BE2C (cell line): ENCODE measurements around the gene TTC28.

ENCODE experiments used
- DNase-seq: peaks from one replicate; pipeline ENCODE4 v3.0.0-alpha.2; 2020
- H3K27me3 ChIP-seq: fragments of 250-450 bp; sonication (Bioruptor Pico); 2 replicates; pipeline ENCODE4 v1.5.1; 2020; ENCODE audit warnings: mild to moderate bottlenecking
- H3K36me3 ChIP-seq: fragments of 250-450 bp; sonication (Bioruptor Pico); 2 replicates; pipeline ENCODE4 v1.5.1; 2020; ENCODE audit warnings: mild to moderate bottlenecking
- H3K4me1 ChIP-seq: fragments of 250-450 bp; sonication (Bioruptor Pico); 2 replicates; pipeline ENCODE4 v1.5.1; 2020
- H3K4me3 ChIP-seq: 2 replicates; pipeline ENCODE4 v1.5.1; 2011; ENCODE audit warnings: low read depth, low read length
- H3K9me3 ChIP-seq: fragments of 250-450 bp; sonication (Bioruptor Pico); 2 replicates; pipeline ENCODE4 v1.5.1; 2020
- CTCF ChIP-seq: IDR thresholded peaks from 2 replicates; pipeline ENCODE4 v1.5.1; 2012; ENCODE audit warnings: mild to moderate bottlenecking, low read depth, low read length

Gene TTC28

DNA sequence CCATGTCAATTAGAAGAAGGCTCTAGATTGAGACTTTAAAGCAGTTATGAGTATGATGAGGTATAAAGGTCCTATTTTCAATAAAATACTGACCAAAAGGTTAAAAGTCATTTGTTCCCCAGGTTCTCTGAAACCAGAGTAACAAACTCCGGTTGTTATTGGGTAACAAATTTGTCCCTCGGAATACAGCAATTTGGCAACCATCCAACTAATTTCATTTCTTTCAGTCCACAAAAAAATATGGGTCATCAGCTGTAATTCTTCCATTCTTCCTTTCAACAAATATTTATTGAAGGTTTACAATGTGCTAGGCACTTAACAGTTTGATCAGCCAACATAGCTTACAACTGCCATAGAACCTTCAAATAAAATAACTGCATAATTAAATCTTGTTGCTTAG is 79.9 kb downstream of the TTC28 start:
- Histone ChIP-seq H3K36me3 (no peaks in the 10 kb centered on the region), H3K27me3 (no peaks in the 10 kb centered on the region), H3K9me3 (no peaks in the 10 kb centered on the region), H3K4me1 (peaks cover 9% of the 10 kb centered on the region), H3K4me3 (no peak overlapping the region)
- no peak for DNase-seq
- TF ChIP-seq CTCF, result no peak

GRCh38 chr22:28597665-28598064 is 82.0 kb downstream of the TTC28 start:
- Histone ChIP-seq H3K9me3 (no peaks in the 10 kb centered on the region), H3K27me3 (no peaks in the 10 kb centered on the region), H3K4me1 (peaks cover 13% of the 10 kb centered on the region), H3K4me3 (no peak overlapping the region), H3K36me3 (no peaks in the 10 kb centered on the region)
- DNase-seq, result no peak
- no peak for TF ChIP-seq CTCF

DNA sequence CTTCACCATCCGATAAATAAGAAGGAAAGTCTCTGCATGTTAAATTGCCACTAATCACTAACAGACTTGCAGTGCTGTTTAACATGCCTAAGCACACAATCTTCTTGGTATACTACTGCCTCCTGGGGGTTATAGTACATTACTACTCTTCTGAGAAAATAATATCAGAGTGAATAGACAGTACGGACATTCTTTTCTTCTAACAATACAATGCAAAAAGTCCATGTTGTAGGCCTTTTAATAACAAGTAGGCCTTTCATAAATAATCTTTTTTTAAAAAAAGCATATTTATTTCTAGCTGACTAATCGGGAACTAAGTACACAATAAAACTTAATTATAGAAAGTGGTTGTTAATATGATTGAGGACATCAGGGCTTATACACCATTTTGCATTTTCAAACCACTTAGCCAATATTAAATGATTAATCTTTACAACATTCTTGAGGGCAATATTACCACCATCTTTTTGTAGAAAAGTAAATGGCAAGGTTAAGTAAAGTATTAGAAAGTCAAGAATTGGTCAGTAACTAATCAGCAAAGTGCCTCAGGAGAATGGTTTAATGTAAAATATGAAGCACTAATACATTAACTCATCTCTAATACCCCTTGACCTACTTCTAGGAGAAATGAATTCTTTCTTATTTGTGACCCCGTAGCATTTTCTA is 84.7 kb downstream of the TTC28 start:
- H3K9me3 ChIP-seq, result no peaks in the 10 kb centered on the region
- no peak overlapping the region for H3K4me3 ChIP-seq
- TF ChIP-seq CTCF, result peak; percentile 77
- H3K4me1 ChIP-seq, result peaks cover 13% of the 10 kb centered on the region
- no peaks in the 10 kb centered on the region for H3K36me3 ChIP-seq
- H3K27me3 ChIP-seq, result no peaks in the 10 kb centered on the region
- no peak for DNase-seq

- no peaks in the 10 kb centered on the region for H3K27me3 ChIP-seq
- H3K9me3 ChIP-seq, result no peaks in the 10 kb centered on the region
- no peak for TF ChIP-seq CTCF
- no peak overlapping the region for H3K4me3 ChIP-seq
- no peaks in the 10 kb centered on the region for H3K36me3 ChIP-seq
- DNase-seq, result no peak
- peaks cover 13% of the 10 kb centered on the region for H3K4me1 ChIP-seq
These were observed 85.4 kb downstream of the TTC28 start for GRCh38 chr22:28594076-28594796.

- Histone ChIP-seq H3K9me3 (no peaks in the 10 kb centered on the region), H3K4me3 (no peak overlapping the region), H3K27me3 (no peaks in the 10 kb centered on the region), H3K36me3 (no peaks in the 10 kb centered on the region), H3K4me1 (peaks cover 13% of the 10 kb centered on the region)
- no peak for TF ChIP-seq CTCF
- DNase-seq, result no peak
These were observed 86.3 kb downstream of the TTC28 start for GRCh38 chr22:28593299-28593698.

DNA sequence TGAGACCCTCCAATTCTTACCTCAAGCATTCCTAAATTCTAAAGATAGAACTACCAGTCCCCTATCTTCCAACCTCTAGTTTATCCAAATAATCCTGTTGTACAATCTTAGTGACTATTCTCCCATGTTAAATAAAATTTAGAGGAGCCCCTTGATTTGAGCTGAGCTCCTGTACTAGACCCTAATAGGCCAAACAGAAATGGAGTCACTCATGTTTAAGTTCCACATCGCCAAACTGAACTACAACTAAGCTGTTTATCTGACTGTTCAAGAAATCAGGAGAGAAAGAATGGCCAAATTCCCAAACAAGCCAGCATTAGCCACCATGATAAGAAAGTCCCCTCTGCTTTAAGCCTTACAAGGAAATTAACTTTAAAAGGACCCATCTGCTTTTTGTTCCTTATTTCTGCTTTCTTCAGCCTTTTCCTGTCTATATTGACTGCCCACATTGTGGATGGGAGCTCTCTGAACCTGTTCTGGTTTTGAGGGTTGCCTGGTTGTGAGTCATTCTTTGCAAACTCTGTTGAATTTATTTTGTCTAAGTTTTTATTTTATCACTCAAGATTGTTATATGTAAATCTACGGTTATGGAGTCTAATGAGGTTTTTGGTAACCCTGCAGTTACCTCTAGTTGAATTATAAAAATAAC is 90.4 kb downstream of the TTC28 start:
- Histone ChIP-seq H3K4me3 (no peak overlapping the region), H3K4me1 (peaks cover 9% of the 10 kb centered on the region), H3K9me3 (no peaks in the 10 kb centered on the region), H3K36me3 (peaks cover under 1% of the 10 kb centered on the region; the same call in 1 of the 2 replicates), H3K27me3 (no peaks in the 10 kb centered on the region)
- TF ChIP-seq CTCF, result no peak
- no peak for DNase-seq
